CD4-positive, alpha-beta T cell treated with Interferon alpha-2 for 1 hour (primary cell): ENCODE results near the gene TIMMDC1.

Experiments
- DNase-seq, 2 donors: peaks; one replicate each; pipeline ENCODE4 v3.0.0-alpha.2; 2020 to 2022

TIMMDC1 gene, protein sequence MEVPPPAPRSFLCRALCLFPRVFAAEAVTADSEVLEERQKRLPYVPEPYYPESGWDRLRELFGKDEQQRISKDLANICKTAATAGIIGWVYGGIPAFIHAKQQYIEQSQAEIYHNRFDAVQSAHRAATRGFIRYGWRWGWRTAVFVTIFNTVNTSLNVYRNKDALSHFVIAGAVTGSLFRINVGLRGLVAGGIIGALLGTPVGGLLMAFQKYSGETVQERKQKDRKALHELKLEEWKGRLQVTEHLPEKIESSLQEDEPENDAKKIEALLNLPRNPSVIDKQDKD

GRCh38 chr3:119498186-119499011 is at the start of gene TIMMDC1:
Gene TIMMDC1, plus strand, starts transcription at chr3:119498547. Its CDS starts 187 bp downstream, at chr3:119498734.
- DNase-seq = peak; percentile 97

DNA sequence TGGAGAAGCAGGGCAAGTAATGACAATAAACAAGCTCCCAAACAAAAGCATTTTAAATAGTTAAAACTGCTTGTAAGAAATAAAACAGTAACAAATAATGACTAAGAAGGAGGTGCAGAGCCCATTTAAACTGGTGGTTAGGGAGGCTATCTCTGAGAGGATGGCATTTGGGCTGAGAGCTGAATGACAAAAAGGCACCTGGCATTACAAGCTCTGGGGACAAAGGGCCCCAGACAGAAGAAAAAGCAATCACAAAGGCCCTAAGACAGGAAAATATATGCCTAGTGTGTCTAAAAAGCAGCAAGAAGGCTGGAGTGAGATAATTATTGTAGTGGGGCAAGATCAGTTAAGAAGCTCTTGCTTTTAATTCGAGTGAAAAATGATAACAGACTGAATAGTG is 44.5 kb upstream of the TIMMDC1 start:
- DNase-seq = no peak

DNA sequence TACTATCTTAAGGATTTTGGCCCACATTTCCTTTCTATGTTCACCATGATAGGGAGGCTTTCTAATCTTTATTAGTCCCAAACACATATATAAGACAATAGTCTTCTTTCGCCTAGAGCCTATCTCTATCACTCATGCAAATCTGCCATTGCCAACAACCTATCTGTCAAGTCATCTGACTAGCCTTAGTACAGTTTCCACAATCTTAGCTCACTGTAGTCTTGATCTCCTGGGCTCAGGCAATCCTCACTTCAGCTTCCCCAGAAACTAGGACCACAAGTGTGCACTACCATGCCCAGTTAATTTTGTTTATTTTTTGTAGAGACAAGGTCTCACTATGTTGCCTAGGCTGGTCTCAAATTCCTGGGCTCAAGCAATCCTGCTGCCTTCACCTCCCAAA is 41.9 kb upstream of the TIMMDC1 start:
- no peak for DNase-seq

DNA sequence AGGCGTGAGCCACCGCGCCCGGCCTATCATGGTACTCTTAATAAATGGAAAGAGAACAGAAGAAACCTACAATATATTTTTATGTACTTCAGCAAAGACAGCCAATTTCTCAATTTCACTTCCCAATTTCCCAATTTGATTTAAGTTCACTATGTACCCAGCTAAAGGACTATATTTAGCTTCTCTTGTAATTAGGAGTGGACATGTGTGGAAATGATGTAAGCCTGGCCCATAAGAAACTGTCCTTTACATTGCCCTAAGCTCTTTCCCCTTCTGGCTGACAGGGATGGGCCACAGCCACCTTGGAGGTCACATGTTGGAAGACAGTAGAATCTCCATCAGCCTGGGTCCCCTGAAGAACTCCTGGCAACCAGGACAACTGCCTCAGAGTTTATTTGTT is 41.1 kb upstream of the TIMMDC1 start:
- no peak for DNase-seq

DNA sequence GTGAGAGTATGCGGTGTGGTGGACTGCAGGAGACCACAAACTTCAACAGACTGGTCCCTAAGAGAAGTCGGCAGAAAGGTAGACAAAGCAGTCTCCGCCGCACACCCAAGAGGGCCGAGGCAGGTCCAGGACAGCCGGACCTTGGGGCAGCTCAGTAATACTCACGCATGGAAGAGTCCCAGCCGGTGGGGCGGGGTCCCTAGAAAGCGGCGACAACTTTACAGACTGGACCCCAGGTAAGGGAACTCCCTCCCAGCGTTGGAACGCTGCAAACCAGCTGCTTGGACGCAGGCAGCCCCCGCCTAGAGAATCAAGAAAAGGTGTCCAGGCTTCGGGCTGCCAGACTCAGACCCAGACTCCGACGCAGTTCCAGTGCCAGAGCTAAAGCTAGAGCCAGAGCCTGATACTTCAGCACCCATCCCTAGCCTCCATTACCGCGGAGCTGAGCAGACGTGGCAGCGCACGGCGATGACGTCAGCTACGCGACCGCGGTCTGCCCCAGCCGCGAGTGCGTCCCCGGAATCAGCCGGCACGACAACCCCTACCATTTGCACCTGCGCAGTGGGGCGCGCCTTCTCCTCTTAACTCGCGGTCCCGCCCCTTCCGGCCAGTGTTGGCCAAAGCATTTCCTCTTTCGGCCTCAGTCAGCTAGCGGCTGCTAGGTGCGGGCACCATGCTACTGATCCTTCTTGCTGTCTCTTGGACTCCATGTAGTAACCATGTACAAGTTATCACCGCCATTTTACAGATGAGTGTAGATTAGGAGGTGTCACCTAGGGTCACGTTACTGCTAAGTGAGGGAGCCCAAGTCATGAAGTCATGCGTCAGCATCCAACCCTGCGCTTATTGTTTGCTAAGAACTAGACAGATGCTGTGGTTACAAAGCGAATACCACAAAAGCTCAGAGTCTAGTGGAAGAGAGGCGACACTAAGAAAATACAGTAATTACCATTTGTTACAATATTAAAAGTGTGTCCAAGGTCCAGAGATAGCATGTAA is 34.9 kb upstream of the TIMMDC1 start, which contains the start of gene TMEM39A:
Gene TMEM39A (minus strand): TSS at position 445 of the 999 bp plus-strand sequence. CDS start 1,541 bp downstream, outside the sequence.
- peak; percentile 98 to 99 for DNase-seq

GRCh38 chr3:119468041-119468440 is 30.3 kb upstream of the TIMMDC1 start:
- no peak for DNase-seq

DNA sequence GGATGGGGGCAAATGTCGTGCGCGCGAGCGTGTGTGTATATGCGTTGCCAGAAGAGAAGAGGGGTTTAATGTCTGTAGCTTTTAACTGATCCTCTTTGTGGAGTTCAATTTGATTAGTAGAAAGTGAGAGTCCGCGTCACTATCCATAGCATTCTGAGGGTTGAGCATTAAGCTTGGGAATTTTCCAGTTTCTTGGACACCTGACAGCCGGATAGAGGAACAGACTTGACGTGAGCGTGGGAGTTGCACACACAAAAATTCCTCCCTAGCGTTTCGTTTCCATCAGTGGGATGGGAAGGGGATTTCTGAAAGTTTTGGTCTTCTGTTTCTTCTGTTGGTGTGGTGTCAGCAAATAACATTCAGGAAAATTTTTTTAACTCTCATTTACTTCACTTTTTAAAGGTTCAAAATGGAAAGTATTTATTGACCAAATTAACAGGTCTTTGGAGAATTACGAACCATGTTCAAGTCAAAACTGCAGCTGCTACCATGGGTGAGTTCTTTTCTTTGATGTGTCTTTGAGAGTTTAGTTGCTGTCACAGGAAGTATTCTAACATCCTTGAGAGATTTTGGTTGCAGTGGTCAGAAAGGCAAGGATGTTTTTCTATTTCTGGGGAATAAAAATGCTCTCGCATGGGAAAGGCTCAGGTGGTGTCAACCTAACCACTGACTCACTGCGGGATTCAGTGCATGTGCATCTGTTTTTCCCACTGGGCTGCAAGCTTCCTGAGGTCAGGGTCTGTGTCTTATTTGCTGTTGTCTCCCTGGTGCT is 28.7 kb upstream of the TIMMDC1 start:
- DNase-seq = peak in 1 of 2 donors; percentile 23

- DNase-seq = no peak
Measured at GRCh38 chr3:119470866-119471265, 27.5 kb upstream of the TIMMDC1 start.

GRCh38 chr3:119481079-119481478 is 17.3 kb upstream of the TIMMDC1 start:
- no peak for DNase-seq

- DNase-seq = no peak
Measured at GRCh38 chr3:119483101-119483500, 15.2 kb upstream of the TIMMDC1 start.

GRCh38 chr3:119485563-119485962 is 12.8 kb upstream of the TIMMDC1 start:
- DNase-seq = no peak

- DNase-seq = no peak
Measured at GRCh38 chr3:119490153-119490552, 8.2 kb upstream of the TIMMDC1 start.

GRCh38 chr3:119492128-119492527 is 6.2 kb upstream of the TIMMDC1 start:
- no peak for DNase-seq

GRCh38 chr3:119492810-119493209 is 5.5 kb upstream of the TIMMDC1 start:
- no peak for DNase-seq

- DNase-seq = no peak
Measured at GRCh38 chr3:119494597-119494996, 3.8 kb upstream of the TIMMDC1 start.

GRCh38 chr3:119497820-119498185 is 544 bp upstream of the TIMMDC1 start:
- no peak for DNase-seq

- DNase-seq = no peak
Measured at GRCh38 chr3:119500265-119500664, 1.9 kb downstream of the TIMMDC1 start.

GRCh38 chr3:119500901-119501300 is 2.6 kb downstream of the TIMMDC1 start:
- no peak for DNase-seq

- DNase-seq = no peak
Measured at GRCh38 chr3:119506631-119507030, 8.3 kb downstream of the TIMMDC1 start.

- no peak for DNase-seq
Measured at GRCh38 chr3:119507404-119507803, 9.1 kb downstream of the TIMMDC1 start.

GRCh38 chr3:119508172-119508845 is 10.0 kb downstream of the TIMMDC1 start:
- peak in 1 of 2 donors; percentile 7 for DNase-seq
